CD4-positive, alpha-beta T cell treated with Interleukin-6 for 4 hours (primary cell): ENCODE results near the gene PDE8B.

ENCODE experiments used
- DNase-seq: peaks from one replicate; pipeline ENCODE4 v3.0.0-alpha.2; 2020; ENCODE audit warnings: mixed read lengths

Gene PDE8B

DNA sequence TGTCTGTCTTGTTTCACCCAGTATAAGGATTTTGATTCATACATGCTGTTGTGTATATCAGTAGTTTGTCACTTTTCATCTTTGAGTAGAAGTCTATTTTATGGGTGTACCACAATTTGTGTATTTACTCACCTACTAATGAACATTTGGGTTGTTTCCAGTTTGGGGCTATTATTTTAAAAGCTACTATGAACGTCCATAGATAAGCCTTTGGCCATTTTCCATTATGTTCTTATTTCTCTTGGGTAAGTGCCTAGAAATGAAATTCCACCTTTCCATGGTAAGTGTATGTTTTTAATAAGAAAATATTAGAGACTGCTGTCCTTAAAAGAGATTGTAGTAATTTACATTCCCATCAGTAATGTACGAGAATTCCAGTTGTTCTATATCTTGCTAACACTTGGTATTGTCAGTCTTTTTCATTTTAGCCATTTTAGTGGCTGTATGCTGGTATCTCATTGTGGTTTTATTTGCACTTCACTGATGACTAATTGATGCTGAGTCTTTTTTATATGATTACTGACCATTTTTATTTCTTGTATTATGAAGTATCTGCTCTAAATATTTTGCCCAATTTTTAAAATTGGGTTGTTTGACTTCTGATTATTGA lies 17.9 kb upstream of the PDE8B start:
- no peak for DNase-seq

DNA sequence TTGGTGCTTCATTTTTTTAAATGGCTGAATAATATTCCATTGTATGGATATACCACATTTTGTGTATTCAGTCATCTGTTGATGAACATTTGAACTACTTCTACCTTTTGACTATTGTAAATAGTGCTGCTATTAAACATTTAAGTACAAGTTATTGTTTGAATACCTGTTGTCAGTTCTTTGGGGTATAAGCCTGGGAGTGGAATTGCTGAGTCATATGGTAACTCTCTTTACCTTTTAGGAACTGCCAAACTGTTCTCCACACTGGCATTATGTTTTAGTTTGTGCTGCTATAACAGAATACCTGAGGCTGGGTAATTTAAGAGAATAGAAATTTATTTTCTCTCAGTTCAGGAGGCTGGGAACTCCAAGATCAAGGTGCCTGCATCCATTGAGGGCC lies 15.7 kb upstream of the PDE8B start:
- DNase-seq = no peak

DNA sequence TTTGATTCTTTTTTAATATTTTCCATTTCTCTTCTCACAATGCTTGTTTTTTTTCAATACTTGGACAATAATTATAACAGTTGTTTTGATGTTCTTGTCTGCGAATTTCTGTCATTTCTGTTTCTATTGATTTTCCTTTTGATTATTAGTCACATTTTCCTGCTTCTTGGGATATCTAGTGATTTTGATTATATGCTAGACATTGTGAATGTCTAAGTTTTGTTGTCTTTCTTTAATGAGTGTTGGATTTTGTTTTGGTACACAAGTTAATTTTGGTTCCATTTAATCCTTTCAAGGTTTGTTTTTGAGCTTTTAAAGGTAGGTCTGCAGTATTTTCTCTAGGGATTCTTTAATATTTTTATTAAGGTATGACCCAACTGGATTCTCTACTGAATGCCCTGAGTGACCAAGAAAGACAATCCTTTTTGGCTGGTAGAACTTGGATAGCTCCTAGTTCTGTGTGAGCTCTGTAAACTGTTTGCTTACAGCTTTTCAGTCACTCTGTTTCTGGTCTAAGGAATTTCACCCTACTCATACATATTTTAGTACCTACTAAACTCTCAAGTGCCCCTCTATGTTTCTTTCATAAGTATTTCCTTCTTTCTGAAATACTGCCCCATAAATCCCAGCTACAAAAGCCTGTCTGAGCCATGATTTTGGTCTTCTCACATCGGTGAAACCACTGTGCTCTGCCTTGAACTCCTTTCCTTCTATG lies 12.5 kb upstream of the PDE8B start:
- DNase-seq = no peak

DNA sequence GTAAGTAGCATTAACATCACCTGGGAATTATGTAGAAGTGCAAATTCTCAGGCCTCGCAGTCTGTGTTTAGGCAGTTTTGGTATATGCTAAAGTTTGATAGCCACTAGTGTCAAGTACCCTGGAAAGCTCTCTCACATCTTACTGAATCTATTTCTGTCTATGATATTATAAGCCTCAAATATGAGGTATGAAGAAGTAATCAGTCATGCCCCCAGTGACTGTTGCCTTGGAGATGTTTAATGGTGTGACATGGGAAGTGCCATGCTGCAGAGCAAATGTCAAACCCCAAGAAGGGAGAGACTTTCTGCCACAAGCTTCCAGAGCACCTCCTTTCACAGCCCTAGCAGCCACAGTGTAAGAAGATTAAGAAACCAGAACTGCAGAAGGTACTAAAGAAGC lies 9.8 kb upstream of the PDE8B start:
- DNase-seq = no peak

DNA sequence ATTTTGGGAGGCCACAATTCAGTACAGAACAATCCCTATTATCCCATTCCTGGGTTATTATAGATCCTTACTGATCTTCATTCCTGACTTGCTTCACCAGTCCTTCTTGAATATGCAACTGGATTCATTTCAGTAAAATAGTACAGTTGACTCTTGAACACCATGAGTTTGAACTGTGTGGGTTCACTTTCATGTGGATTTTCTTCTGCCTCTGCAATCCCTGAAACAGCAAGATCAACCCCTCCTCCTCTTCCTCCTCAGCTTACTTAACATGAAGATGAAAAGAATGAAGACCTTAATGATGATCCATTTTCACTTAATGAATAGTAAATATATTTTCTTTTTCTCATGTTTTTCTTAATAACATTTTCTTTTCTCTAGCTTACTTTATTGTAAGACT lies 8.3 kb upstream of the PDE8B start:
- DNase-seq = no peak

DNA sequence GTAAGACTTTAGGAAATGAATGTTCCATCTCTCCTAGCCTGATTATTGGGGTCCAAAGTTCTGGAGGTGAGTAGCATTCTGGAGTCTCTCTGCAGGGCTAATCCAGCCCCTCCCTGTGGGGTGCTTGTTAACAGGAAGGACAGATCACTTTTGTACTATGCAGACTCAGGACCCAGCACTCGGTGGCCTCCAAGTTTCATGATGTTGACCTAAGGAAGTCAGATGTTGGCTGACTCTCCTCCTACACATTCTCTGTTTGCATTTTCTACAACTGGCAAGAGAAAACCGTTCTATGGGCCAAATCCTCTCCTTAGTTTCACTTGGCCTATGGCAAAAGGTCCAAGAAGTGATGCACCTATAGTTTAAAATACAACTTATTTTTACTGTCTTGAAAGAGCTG lies 5.5 kb upstream of the PDE8B start:
- DNase-seq = no peak

DNA sequence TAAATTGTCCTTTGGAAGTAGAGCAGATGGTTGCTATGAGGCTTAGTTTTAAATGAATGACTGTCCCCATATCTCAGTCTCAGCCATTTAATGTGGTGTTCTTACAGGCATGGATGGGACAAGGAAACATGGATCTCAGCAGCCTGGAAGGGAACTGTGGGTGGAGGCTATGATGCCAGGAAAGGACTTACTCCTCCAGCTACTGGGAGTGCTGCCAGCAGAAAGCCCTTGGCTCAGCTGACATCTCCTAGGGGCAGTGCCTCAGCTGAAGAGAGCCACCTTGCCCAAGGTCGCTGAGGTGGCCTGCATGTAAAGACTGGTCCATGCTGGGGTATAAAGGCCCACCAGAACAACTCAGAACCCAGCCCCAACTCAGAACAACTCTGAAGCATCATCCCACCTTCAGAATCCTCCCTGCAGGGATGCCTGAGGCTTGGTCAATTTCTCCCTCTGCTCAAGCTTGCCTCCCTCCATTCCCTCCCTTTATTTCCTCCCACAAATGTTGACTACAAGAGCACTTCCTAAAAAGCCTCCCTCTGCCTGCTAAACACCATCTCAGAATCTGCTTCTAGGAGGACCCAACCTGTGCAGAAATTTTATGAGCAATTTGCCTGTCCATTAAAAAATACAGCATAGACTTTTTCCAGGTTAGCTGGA lies 1.8 kb upstream of the PDE8B start:
- no peak for DNase-seq

DNA sequence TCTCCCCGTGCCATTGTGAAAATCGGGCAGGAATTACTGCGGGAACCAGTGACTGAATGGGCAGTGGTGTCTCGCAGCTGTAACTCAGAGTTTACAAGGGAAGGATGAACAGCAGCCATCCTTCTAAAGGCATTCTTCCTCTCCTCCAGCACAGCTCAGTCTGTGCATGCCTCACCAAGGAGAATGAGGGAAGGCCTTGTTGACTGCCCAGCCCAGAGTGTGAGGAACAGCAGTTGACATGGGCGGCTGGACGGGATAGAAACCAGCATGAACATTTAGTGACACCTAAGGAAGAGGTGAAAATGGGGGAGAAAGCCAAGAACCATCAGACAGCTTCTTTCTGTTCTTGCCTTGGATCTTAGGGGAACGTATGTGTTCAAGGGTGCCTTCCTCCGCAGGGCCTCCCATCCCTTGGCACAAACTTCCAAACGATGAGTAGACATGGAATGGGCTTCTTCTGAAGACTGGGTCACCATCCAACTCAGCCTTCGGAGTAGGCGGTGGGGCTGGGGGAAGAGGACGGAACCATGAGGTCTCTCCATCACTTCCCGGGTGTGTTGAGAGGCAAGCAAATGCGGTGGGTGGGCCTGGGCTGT lies 887 bp upstream of the PDE8B start:
- DNase-seq = no peak

DNA sequence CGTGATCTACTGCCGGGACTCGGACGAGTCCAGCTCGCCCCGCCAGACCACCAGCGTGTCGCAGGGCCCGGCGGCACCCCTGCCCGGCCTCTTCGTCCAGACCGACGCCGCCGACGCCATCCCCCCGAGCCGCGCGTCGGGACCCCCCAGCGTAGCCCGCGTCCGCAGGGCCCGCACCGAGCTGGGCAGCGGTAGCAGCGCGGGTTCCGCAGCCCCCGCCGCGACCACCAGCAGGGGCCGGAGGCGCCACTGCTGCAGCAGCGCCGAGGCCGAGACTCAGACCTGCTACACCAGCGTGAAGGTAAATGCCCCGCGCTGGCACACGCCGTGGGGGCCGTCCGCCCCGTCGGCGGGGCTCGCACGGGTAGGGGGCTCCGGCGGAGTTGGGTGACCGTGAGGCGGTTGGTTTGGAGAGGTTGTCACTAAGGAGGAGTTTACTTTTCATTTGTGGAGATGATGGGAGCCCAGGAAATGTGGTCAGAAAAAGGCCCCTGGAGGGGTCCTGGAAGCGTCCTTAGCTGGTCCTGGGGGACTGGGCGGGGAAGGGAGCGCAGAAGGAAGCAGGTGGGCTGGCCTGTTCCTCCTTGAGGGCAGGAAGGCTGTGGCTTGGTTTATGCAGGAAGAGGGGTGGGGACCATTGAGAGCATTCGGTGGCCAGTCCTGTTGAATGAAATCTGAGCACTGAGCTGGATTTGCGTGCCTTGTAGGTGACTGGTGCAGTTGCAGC lies 647 bp downstream of the PDE8B start:
- DNase-seq = no peak

DNA sequence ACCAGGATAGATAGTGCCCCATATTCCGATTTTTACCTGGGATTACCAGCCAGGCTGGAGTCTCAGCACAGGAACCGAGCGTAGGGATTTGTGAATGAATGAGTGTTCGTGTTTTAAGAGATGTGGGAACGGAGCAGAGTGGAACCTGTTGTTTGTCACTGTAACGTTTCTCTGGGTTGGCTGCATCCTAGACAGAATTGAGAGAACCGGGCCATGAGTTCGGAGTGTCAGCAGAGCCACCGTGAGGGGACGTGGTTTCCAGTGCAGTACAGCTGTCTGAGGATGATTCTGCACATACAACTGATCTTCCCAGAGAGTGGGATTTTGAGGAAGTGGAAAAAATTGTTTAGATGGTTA lies 1.2 kb downstream of the PDE8B start:
- no peak for DNase-seq

DNA sequence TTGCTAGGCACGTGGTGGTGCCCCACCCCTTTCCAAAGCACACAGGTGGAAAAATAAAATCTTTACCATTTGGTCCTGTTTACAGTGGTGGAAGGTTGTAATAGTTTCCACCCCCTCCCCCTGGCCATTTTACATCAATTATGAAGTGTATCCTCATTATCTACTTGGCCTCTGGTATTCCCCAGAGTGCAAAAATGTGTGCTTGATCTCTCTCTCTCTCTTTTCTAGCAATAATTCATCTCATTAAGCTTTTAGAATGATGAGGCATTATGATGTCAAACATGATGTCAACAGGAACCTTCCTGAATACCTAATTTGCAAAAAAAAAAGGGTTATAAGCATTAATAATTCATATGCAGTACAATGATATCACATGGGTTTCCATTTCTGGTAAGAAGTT lies 3.1 kb downstream of the PDE8B start:
- no peak for DNase-seq

DNA sequence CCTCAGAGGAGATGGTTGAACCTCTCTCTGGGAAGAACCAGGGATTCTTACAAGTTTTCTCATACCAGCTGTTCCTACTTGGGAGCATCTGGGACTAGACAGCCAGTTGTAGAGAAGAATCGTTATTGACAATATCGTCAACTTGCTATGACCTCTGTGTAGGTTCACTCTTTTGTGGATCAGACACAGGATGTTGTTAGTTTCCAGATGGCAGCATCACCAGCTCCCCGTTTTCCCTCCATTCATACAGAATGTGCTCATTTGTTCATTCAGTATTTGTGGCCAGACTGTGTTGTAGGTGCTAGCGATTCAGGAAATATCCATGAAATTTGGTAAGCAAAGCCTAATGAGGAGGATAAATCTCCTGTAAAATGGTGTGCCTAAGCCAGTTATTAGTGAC lies 3.7 kb downstream of the PDE8B start:
- no peak for DNase-seq

DNA sequence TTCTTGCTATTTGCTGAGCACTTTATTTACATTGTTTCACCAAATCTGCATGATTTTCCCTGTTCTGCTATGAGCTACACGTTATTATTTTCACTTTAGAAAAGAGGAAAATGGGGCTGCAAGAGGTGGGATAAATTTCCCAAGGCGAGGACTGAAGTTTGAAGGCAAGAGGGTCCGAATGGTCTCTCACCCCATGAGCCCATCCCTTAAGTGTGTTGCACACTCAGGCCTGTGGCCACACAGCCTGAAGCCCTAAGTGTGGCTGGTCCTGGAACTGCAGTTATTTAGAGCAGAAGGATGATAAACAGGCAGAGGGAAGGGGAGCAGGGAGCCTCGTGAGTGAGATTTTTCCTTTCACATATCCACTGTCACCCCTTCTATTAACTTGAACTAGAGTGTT lies 7.8 kb downstream of the PDE8B start:
- DNase-seq = no peak

DNA sequence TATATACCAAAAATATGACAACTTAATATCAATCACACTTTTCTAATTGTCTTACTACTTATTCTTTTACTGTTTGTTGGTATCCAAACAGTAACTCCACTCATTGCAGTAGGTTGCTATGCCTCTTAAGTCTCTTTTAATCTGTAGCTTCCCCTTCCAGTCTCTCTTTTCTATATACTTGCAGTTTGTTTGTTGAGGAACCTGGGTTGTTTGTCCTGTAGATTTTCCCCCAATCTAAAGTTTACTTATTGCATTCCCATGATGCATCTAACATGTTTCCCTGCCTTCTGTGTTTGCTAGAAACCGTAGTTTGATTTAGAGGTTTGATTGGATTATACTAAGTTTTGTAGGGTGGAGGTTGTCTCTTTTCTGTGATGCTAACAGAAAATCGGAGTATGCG lies 10.6 kb downstream of the PDE8B start:
- no peak for DNase-seq

DNA sequence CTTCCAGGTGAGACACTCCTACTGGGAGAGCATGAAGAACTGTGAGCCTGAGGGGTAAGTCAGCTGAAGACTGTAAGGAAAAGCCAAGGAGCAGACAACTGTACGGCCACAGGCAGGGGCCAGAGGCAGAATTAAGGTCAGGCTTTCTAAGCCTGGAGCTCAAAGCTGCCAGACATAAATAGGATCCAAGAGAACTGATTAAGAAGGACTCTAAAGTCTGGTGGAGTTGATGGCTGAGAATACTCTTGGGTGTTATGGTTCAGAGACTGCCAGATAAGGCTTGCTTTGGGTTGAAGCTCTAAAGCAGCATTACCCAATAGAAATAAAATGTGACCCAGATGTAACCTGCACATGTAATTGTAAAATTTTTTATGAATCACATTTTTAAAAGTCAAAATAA lies 12.2 kb downstream of the PDE8B start:
- DNase-seq = no peak

DNA sequence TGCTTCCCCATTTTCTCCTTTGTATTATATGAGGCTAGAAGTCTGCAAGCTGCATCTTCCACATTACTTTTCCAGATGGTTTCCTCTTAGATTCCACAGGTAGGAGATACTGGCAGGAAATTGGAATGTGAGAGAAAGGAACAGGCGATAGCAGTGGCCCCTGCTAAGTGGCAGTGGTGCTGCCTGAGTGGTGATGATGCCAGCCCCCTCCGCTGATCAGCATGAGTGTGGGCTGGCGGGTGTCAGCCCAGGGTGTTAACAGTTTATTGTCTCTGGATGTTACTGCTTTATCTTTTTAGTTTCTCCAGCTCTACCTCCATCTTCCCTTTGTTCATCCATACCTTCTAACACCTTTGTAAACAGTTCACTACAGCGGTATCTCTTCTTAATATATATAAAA lies 13.2 kb downstream of the PDE8B start:
- DNase-seq = no peak

DNA sequence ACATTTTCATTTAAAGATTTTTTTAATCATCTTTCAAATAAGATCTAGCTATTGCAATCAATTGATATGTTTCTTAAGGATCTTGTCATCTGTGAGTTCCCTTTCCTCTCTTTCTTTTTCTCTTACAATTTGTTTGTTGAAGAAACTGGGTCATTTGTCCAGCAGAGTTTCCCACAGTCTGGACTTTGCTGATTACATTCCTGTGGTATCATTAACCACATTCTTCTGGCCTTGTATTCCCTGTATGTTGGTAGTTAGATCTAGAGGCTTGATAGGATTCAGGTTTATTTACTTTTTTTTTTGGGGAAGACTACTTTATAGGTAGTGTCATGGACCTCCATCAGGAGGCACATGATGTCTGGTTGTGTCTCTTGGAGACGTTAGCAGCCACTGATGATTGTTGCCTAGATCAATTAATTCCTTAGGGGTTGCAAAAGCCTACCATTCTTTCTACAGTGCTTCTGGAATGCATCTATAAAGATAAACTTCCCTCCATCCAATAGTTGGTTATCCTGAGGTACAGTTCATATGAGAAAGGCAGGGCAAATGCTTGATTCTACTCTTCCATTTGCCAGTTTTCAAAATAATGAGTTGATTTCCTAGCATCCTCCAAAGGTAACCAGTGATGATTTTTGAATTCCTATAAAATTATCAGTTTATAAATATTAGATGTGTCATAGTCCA lies 14.3 kb downstream of the PDE8B start:
- no peak for DNase-seq

DNA sequence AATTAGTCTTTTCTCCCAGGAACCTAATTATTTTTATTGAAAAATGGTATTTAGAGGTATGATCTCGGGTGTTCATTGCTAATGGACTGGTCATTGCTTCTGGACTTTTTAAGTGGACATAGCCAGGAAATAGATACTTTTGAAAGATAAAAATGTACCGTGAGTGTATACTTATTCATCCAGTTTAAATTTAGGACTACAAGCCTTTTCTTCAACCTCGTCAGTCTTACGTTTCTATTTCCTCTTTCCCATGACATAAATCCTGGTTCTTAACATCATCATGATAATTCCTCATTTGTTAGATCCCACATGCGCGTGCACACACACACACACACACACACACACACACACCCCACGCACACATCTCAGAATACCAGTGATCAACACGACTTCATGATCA lies 15.1 kb downstream of the PDE8B start:
- no peak for DNase-seq

DNA sequence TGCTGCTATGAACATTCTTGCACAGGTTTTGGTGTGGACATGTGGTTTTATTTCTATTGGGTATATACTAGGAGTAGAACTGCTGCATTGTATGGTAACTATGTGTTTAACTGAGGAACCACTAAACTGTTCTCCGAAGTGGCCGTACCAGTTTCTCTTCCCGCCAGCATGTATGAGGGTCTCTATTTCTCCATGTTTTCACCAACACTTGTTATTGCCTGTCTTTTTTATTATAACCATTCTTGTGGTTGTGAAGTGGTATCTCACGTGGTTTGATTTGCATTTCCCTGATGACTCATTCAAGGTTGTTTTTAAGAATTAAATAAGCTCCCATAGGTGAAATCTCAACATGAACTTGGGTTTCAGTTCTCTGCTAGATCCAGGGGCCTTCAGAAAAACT lies 19.4 kb downstream of the PDE8B start:
- DNase-seq = no peak

DNA sequence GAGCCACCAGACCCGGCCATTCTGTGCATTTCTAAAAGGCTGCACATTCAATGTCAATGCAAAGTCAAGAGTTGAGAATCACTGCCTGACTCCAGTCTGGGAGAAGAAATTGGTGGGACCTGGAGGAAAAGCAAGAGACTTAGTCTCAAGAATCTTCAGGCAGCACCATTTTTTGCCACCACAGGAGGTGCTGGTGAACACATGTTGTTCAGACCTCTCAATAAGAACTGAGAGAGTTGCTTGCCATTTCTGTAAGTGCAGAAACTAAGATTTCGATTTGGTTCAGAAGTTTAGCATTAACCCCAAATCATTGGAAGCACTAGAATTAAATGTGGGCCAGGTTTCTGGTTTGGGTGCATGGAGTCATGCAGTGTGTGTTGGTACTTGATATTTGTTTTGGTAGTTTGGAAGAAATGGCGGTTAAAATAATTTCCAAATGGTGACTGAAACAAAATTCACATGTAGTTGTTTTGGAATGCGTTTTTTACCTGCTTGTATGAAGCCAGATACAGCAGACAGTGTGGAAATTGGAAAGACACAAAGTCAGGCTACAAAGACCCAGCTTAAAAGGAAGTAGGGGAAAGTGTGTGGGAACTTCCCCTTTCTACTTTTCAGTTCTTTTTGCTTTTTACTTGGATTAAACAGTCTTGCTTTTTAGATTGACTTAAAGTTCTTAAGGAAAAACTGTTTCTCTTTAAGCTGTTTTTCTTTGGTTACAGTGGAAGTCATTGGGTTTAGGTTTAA lies 20.4 kb downstream of the PDE8B start:
- no peak for DNase-seq

DNA sequence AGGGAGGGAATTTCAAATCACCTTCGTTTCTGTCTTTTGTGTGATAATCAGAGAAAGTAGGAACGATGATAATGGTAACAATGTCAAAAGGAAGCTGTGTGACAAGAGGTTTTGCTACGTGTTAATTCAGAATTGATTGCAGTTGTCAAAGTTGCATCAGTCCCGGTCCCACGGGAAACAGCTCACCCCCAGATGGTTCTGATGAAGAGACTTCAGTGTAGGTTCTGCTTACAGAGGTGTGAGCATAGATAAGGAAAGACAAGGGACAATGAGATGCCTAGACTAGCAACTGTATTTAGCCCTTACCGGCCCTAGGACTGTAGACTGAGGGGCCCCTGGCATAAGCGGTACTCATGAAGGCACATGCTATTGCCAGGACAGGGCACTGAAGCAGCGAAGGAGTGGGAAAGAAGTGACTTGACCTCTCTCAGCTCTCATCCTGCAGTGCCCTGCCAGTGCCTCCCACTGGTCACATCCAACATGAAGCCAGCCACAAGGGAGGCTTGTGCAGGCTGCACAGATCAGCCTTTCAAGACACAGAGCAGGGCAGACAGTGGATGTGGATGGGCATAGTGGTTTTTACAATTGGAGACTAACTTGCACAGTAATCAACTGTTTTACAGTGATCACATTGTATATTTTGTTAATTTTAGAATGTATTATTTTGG lies 21.1 kb downstream of the PDE8B start:
- no peak for DNase-seq
